DMS114 treated with DMSO at 0.1 percent for 48 hours (cell line): ENCODE data around the gene TAAR9.
A peak's percentile ranks its signal among the peaks of the same experiment; 100 is the strongest.

Source experiments
- DNase-seq: peaks from one replicate; lab custom pipeline; 2025; ENCODE audit not compliant: unreplicated experiment; lab: John Stamatoyannopoulos, UW

Gene TAAR9

GRCh38 chr6:132537977-132538376 is at the start of gene TAAR9:
Gene TAAR9, plus strand, starts transcription at chr6:132538277. Its CDS starts 13 bp downstream, at chr6:132538290.
- DNase-seq, result no peak

- no peak for DNase-seq
These were observed 48.7 kb upstream of the TAAR9 start for GRCh38 chr6:132489376-132489775.

- DNase-seq, result no peak
These were observed 48.1 kb upstream of the TAAR9 start for GRCh38 chr6:132490024-132490423.

GRCh38 chr6:132490478-132491204 is 47.4 kb upstream of the TAAR9 start:
- DNase-seq, result no peak

GRCh38 chr6:132491303-132491702 is 46.8 kb upstream of the TAAR9 start:
- DNase-seq, result no peak

- no peak for DNase-seq
These were observed 46.2 kb upstream of the TAAR9 start for GRCh38 chr6:132491881-132492280.

- DNase-seq, result no peak
These were observed 43.1 kb upstream of the TAAR9 start for GRCh38 chr6:132494954-132495353.

- no peak for DNase-seq
These were observed 42.4 kb upstream of the TAAR9 start for GRCh38 chr6:132495604-132496079.

- no peak for DNase-seq
These were observed 41.4 kb upstream of the TAAR9 start for GRCh38 chr6:132496519-132497180.

- no peak for DNase-seq
These were observed 39.4 kb upstream of the TAAR9 start for GRCh38 chr6:132498638-132499037.

- DNase-seq, result no peak
These were observed 38.3 kb upstream of the TAAR9 start for GRCh38 chr6:132499757-132500156.

GRCh38 chr6:132504757-132505156 is 33.3 kb upstream of the TAAR9 start:
- DNase-seq, result no peak

GRCh38 chr6:132505158-132505557 is 32.9 kb upstream of the TAAR9 start:
- no peak for DNase-seq

GRCh38 chr6:132506461-132506860 is 31.6 kb upstream of the TAAR9 start:
- DNase-seq, result no peak

- no peak for DNase-seq
These were observed 30.9 kb upstream of the TAAR9 start for GRCh38 chr6:132506869-132507808.

- no peak for DNase-seq
These were observed 26.8 kb upstream of the TAAR9 start for GRCh38 chr6:132511210-132511830.

GRCh38 chr6:132511831-132512220 is 26.3 kb upstream of the TAAR9 start:
- no peak for DNase-seq

GRCh38 chr6:132512342-132512637 is 25.8 kb upstream of the TAAR9 start:
- no peak for DNase-seq

GRCh38 chr6:132512638-132513632 is 25.1 kb upstream of the TAAR9 start, which contains the start of gene STX7:
Gene STX7, minus strand, starts transcription at chr6:132513116. Its CDS starts 9,586 bp downstream, at chr6:132503530.
- peak; percentile 38 for DNase-seq
